Esophagus squamous epithelium (tissue), 4 donors: ENCODE results near the gene RNF213.

ENCODE experiments used
- POLR2A ChIP-seq, 4 donors: fragments of 450-650 bp; IDR thresholded peaks; one replicate each; pipeline ENCODE4 v1.6.1; 2017; ENCODE audit warnings: antibody characterized with exemption in 4 of 4, mild to moderate bottlenecking in 4 of 4, moderate library complexity in 3 of 4
- TF ChIP-seq, protein P1 (sequence below), 6 experiments: fragments of 450-650 bp in 4 of 6; fragments of 200-600 bp in 2 of 6; sonication (generic) in 2 of 6; IDR thresholded peaks; one replicate each; pipeline ENCODE4 v1.5.1; 2016 to 2019; ENCODE audit warnings: antibody characterized with exemption in 6 of 6, mild to moderate bottlenecking in 4 of 6, moderate library complexity in 4 of 6

DNA sequence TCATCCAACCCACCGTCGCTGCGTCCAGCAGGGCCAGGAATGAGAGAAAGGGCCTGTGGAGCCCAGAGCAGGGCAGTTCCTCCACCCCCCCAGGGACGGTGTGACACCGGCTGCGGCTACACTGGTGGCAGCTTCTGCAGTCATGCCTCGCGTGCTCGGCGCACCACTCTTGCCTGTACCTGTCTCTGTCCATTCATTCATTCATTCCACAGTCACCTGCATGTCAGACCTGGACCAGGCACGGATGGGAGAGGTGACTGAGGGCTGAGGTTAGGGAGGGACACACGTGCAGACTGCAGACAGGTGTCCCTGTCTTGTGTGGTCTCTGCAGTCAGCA is 181.6 kb downstream of the RNF213 start:
- TF ChIP-seq, protein P1, sequence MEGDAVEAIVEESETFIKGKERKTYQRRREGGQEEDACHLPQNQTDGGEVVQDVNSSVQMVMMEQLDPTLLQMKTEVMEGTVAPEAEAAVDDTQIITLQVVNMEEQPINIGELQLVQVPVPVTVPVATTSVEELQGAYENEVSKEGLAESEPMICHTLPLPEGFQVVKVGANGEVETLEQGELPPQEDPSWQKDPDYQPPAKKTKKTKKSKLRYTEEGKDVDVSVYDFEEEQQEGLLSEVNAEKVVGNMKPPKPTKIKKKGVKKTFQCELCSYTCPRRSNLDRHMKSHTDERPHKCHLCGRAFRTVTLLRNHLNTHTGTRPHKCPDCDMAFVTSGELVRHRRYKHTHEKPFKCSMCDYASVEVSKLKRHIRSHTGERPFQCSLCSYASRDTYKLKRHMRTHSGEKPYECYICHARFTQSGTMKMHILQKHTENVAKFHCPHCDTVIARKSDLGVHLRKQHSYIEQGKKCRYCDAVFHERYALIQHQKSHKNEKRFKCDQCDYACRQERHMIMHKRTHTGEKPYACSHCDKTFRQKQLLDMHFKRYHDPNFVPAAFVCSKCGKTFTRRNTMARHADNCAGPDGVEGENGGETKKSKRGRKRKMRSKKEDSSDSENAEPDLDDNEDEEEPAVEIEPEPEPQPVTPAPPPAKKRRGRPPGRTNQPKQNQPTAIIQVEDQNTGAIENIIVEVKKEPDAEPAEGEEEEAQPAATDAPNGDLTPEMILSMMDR (IDR thresholded peaks at IDR 0.05): no peak
- TF ChIP-seq POLR2A (IDR thresholded peaks at IDR 0.05): no peak
